Measurements from ENCODE around the gene AUTS2. TPM values are rescaled to one million over a fixed set of nuclear protein-coding genes. Genes with fewer than 3 reads are reported as not detected.

The AUTS2 gene
- total RNA-seq, 2 donors from 2014 or later: 8.6 TPM

- no peaks in the 10 kb centered on the region for H3K9me3 ChIP-seq
- H3K4me1 ChIP-seq: no peaks in the 10 kb centered on the region
- no peaks in the 10 kb centered on the region for H3K27me3 ChIP-seq
- no peak for TF ChIP-seq CTCF (IDR thresholded peaks at IDR 0.05)
- H3K4me3 ChIP-seq: no peak overlapping the region
- no peak overlapping the region for H3K27ac ChIP-seq
- no peaks in the 10 kb centered on the region for H3K36me3 ChIP-seq
- no peak for DNase-seq (ENCODE audit: low spot score)
These were observed 973.7 kb downstream of the AUTS2 start for GRCh38 chr7:70571961-70572360.

- no peak for DNase-seq (ENCODE audit: low spot score)
- H3K27ac ChIP-seq: no peak overlapping the region
- H3K9me3 ChIP-seq: no peaks in the 10 kb centered on the region
These were observed 974.3 kb downstream of the AUTS2 start for GRCh38 chr7:70572571-70572970.

GRCh38 chr7:70573071-70573661 lies 974.9 kb downstream of the AUTS2 start:
- H3K9me3 ChIP-seq: no peaks in the 10 kb centered on the region
- no peak for DNase-seq (ENCODE audit: low spot score)
- H3K4me1 ChIP-seq: no peaks in the 10 kb centered on the region
- no peak for TF ChIP-seq CTCF (IDR thresholded peaks at IDR 0.05)
- H3K27ac ChIP-seq: no peak overlapping the region
- no peaks in the 10 kb centered on the region for H3K27me3 ChIP-seq
- H3K4me3 ChIP-seq: no peak overlapping the region
- no peaks in the 10 kb centered on the region for H3K36me3 ChIP-seq

More at GRCh38 chr7:70572571-70572970, 974.3 kb downstream of the AUTS2 start:
- H3K4me3 ChIP-seq: no peak overlapping the region
- TF ChIP-seq CTCF (IDR thresholded peaks at IDR 0.05): no peak
- no peaks in the 10 kb centered on the region for H3K36me3 ChIP-seq
- no peaks in the 10 kb centered on the region for H3K27me3 ChIP-seq
- H3K4me1 ChIP-seq: no peaks in the 10 kb centered on the region

- Histone ChIP-seq H3K27me3 (no peaks in the 10 kb centered on the region), H3K9me3 (no peaks in the 10 kb centered on the region), H3K4me3 (no peak overlapping the region), H3K36me3 (no peaks in the 10 kb centered on the region), H3K27ac (no peak overlapping the region), H3K4me1 (no peaks in the 10 kb centered on the region)
- DNase-seq (ENCODE audit: low spot score): no peak
- no peak for TF ChIP-seq CTCF (IDR thresholded peaks at IDR 0.05)
These were observed 975.4 kb downstream of the AUTS2 start for GRCh38 chr7:70573696-70574095.

- Histone ChIP-seq H3K4me3 (no peak overlapping the region), H3K4me1 (no peaks in the 10 kb centered on the region), H3K27me3 (no peaks in the 10 kb centered on the region), H3K9me3 (no peaks in the 10 kb centered on the region), H3K36me3 (no peaks in the 10 kb centered on the region), H3K27ac (no peak overlapping the region)
- DNase-seq (ENCODE audit: low spot score): no peak
- no peak for TF ChIP-seq CTCF (IDR thresholded peaks at IDR 0.05)
These were observed 976.1 kb downstream of the AUTS2 start for GRCh38 chr7:70574314-70574834.

Measured in right atrium auricular region (tissue), 2 donors.